Loucy (cell line): Measurements from ENCODE around the gene FAR2.

Experiments used
- CTCF ChIP-seq: fragments of 200-600 bp; sonication (generic); conservative IDR thresholded peaks from 2 replicates; pipeline ENCODE4 v1.5.1; 2014; ENCODE audit warnings: mild to moderate bottlenecking, antibody characterized with exemption, low read length
- EZH2phosphoT487 ChIP-seq: fragments of 200-600 bp; IDR thresholded peaks from 2 replicates; pipeline ENCODE4 v1.6.1; 2018; ENCODE audit warnings: antibody characterized with exemption, mild to moderate bottlenecking, moderate library complexity, borderline replicate concordance

- no peak for TF ChIP-seq CTCF
- TF ChIP-seq EZH2phosphoT487: no peak
Measured at GRCh38 chr12:29232086-29232485, 83.0 kb downstream of the FAR2 start.
